Suppressor macrophage treated with lipopolysaccharide for 1 hour (primary cell): ENCODE data around the gene ACER3.
"Not testable (repeated sequence)": the region's sequence is repeated elsewhere in the genome, so short reads cannot be mapped to it uniquely, and the experiment has no call there.

Experiments
- DNase-seq, 3 donors: peaks; one replicate each; pipeline ENCODE4 v3.0.0-alpha.2; 2020 to 2022

The ACER3 gene

GRCh38 chr11:76836613-76837291 lies 24.0 kb upstream of the ACER3 start:
- no peak for DNase-seq

GRCh38 chr11:76837696-76838677 lies 22.7 kb upstream of the ACER3 start:
- no peak for DNase-seq

GRCh38 chr11:76838678-76839068 lies 22.0 kb upstream of the ACER3 start:
- no peak for DNase-seq

GRCh38 chr11:76839311-76839710 lies 21.4 kb upstream of the ACER3 start:
- DNase-seq = peak; percentile 62 to 64 (median 63)

GRCh38 chr11:76841923-76842452 lies 18.7 kb upstream of the ACER3 start:
- no peak for DNase-seq

GRCh38 chr11:76843907-76844306 lies 16.8 kb upstream of the ACER3 start:
- no peak for DNase-seq

- no peak for DNase-seq
These were observed 16.2 kb upstream of the ACER3 start for GRCh38 chr11:76844511-76844910.

GRCh38 chr11:76845069-76845468 lies 15.6 kb upstream of the ACER3 start:
- DNase-seq = no peak

GRCh38 chr11:76846441-76846840 lies 14.3 kb upstream of the ACER3 start:
- no peak for DNase-seq

- no peak for DNase-seq
These were observed 11.3 kb upstream of the ACER3 start for GRCh38 chr11:76849376-76849775.

GRCh38 chr11:76850130-76850529 lies 10.6 kb upstream of the ACER3 start:
- DNase-seq = no peak

- DNase-seq = no peak
These were observed 9.9 kb upstream of the ACER3 start for GRCh38 chr11:76850815-76851214.

- no peak for DNase-seq
These were observed 6.0 kb upstream of the ACER3 start for GRCh38 chr11:76854709-76855108.

- not testable (repeated sequence) for DNase-seq
These were observed 5.0 kb upstream of the ACER3 start for GRCh38 chr11:76855670-76856069.

- peak; percentile 52 to 73 (median 71) for DNase-seq
These were observed 4.6 kb upstream of the ACER3 start for GRCh38 chr11:76856106-76856505.

GRCh38 chr11:76856571-76856970 lies 4.1 kb upstream of the ACER3 start:
- no peak for DNase-seq

GRCh38 chr11:76857781-76858410 lies 2.8 kb upstream of the ACER3 start:
- DNase-seq = peak; percentile 83 to 91 (median 91)

- DNase-seq = no peak
These were observed 950 bp upstream of the ACER3 start for GRCh38 chr11:76859708-76860227.

GRCh38 chr11:76861490-76861953 lies 804 bp downstream of the ACER3 start:
- DNase-seq = no peak

GRCh38 chr11:76862794-76863193 lies 2.1 kb downstream of the ACER3 start:
- not testable (repeated sequence) for DNase-seq

GRCh38 chr11:76863196-76863777 lies 2.6 kb downstream of the ACER3 start:
- DNase-seq = peak; percentile 86 to 92 (median 89)
